ENCODE results near the gene SEC22A. TPM values are rescaled to one million over a fixed set of nuclear protein-coding genes. Genes with fewer than 3 reads are reported as not detected.

SEC22A gene
- total RNA-seq, 1 donor = 41.9 TPM

DNA sequence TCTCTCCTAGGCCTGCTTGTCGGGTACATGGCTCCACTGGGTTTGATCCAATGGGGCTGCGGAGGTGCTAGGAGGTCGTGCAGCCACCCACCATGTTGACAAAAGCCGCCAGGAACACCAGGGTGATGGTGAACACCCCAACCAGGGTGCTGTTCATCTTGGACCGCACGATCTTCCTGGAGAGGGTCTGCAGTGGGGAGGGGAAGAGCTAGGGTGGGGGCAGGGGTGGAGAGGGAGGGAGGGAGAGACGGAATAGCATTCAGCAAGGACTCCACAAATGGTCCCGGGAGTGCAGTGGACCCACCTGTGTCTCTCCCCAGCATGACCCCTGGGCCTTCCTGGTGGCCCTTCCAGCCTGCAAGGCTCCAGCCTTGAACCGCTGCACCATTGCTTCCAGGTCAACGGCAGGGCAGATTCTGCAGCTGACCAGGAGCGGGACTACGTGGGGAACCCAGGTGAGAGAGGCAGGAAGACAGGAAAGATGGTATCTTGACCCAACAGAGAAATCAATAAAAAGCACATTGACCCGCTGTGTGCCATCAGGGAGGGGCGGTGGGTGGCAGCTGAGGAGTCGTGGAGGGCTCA is 102.3 kb downstream of the SEC22A start:
- no peak overlapping the region for H3K4me3 ChIP-seq (ENCODE audit: low read depth, low read length)
- TF ChIP-seq, protein P1, sequence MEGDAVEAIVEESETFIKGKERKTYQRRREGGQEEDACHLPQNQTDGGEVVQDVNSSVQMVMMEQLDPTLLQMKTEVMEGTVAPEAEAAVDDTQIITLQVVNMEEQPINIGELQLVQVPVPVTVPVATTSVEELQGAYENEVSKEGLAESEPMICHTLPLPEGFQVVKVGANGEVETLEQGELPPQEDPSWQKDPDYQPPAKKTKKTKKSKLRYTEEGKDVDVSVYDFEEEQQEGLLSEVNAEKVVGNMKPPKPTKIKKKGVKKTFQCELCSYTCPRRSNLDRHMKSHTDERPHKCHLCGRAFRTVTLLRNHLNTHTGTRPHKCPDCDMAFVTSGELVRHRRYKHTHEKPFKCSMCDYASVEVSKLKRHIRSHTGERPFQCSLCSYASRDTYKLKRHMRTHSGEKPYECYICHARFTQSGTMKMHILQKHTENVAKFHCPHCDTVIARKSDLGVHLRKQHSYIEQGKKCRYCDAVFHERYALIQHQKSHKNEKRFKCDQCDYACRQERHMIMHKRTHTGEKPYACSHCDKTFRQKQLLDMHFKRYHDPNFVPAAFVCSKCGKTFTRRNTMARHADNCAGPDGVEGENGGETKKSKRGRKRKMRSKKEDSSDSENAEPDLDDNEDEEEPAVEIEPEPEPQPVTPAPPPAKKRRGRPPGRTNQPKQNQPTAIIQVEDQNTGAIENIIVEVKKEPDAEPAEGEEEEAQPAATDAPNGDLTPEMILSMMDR (IDR thresholded peaks at IDR 0.05; ENCODE audit: insufficient read depth, low read depth, low read length) = no peak
- no peak for DNase-seq (ENCODE audit: low read depth)

DNA sequence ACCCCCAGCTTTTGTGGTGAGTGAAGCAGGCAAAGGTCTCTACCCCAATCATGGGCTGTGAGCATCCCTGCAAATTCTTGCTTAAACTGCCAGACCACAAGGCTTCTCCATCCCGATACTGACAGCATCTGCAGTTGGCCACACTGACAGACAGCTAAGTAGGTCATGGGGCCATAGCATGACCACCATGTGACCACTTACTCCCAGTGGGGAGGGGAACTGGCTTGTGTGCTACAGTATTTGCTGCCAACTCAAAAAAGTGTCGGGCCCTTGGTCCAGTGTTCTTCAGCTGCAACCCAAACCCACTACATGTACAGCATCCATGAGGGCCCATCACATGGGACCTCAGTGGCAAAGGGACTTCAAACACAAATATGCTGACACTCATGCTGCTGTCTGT is 103.4 kb downstream of the SEC22A start:
- TF ChIP-seq, protein P1 (IDR thresholded peaks at IDR 0.05; ENCODE audit: insufficient read depth, low read depth, low read length) = no peak
- no peak overlapping the region for H3K4me3 ChIP-seq (ENCODE audit: low read depth, low read length)
- DNase-seq (ENCODE audit: low read depth) = no peak

DNA sequence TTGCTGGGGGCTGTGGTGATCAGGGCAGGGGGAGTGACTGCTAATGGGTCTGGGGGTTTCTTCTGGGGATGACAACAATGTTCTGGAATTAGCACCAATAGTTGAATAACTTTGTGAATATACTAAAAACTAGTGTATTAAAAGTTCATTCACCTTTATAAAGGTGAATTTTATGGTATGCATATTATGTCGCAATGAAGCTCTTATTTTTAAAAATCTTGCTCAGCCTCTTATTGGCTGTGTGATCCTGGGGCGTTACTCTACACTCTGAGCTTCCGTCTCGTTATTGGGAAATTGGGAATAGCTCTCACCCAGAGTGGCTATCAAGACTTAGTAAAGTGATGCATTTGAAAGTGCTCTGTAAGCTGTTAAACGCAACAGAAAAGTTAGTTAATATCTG is 105.3 kb downstream of the SEC22A start:
- no peak overlapping the region for H3K4me3 ChIP-seq (ENCODE audit: low read depth, low read length)
- TF ChIP-seq, protein P1 (IDR thresholded peaks at IDR 0.05; ENCODE audit: insufficient read depth, low read depth, low read length) = no peak
- DNase-seq (ENCODE audit: low read depth) = no peak

DNA sequence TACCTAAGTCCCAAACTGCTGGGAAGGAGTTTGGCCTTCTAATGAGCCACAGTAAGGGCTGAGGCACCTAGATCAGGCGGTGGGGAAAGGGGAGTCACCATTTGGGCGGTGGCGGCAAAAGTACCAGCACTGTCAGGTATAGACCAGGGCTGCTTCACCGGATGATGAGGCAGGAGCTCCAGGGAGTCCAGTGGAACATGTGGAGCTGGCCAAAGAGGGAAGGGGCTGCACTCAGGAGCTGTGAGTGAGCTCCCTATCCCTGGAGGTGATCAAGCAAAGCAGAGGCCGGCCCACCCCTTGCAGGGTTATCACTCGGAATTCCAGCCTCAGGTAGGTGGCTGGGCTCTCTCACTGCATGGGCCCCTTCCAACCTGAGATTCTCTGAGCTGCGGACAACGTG is 108.4 kb downstream of the SEC22A start:
- DNase-seq (ENCODE audit: low read depth) = no peak
- no peak overlapping the region for H3K4me3 ChIP-seq (ENCODE audit: low read depth, low read length)
- TF ChIP-seq, protein P1 (IDR thresholded peaks at IDR 0.05; ENCODE audit: insufficient read depth, low read depth, low read length) = no peak

DNA sequence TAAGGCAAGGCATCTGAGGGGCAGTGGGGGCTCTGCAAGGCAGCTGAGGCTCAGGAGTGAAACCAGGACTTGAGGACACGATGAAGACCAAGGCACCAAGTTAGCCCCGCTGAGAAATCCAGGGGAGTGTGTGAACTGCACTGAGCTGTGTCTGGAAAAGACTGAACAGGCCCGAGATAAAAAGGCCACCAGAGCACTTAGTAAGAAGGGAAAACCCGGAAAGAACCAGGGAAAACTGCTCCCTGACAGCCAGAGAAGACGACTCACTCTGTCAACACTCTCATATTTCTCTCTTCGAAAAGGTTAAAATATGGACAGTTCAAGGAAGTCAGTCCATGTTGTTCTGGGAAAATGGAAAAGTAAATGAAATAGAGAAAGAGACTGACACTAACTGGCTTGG is 109.0 kb downstream of the SEC22A start:
- TF ChIP-seq, protein P1 (IDR thresholded peaks at IDR 0.05; ENCODE audit: insufficient read depth, low read depth, low read length) = no peak
- no peak for DNase-seq (ENCODE audit: low read depth)
- no peak overlapping the region for H3K4me3 ChIP-seq (ENCODE audit: low read depth, low read length)

DNA sequence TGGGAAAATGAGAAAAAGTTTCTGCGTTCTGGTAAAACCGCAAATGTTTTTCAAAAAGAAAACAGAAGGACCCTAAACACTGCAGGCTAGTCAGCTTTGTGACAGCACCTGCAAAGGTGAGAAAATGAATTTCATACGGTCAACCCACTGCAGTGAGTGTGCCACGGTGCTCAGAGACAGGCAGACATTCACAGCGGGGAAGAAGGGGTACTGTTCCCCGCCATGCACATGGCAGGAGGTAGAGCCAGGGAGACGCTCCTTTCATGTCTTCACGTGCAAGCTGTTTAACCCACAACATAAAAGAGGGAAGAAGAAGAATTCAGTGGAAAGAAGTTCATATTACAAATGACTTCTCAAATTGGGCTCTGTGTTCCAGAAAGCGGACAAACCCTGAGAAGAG is 109.5 kb downstream of the SEC22A start:
- no peak for DNase-seq (ENCODE audit: low read depth)
- no peak overlapping the region for H3K4me3 ChIP-seq (ENCODE audit: low read depth, low read length)
- TF ChIP-seq, protein P1 (IDR thresholded peaks at IDR 0.05; ENCODE audit: insufficient read depth, low read depth, low read length) = no peak
